ENCODE data around the gene PARD3B.

The PARD3B gene

DNA sequence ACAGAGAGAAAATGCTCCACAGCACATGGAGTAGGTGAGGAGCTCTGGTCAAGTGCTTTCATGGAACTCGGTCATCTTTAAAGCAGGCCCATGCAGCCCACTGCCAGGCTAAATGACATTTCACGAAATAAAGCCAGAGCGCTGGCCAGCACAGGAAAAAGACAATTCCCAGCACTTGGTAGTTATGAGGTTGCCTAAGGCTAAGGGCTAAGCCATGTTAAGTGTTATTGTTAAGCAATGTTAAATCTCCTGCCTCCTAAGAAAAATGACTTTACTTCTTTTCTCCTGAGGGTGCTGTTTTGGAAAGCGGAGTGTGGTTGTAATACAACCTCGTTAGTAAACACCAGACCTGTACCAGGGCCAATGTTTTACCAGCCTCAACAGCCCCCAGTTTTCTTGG is 1011.1 kb downstream of the PARD3B start:
- no peak overlapping the region for H3K4me3 ChIP-seq (ENCODE audit: low read depth, low read length)
- H3K36me3 ChIP-seq (replicated peaks) = no peaks in the 10 kb centered on the region
- TF ChIP-seq CTCF (IDR thresholded peaks at IDR 0.05; ENCODE audit: low read depth, low read length, missing control alignments) = no peak
- no peak overlapping the region for H3K27ac ChIP-seq
- no peaks in the 10 kb centered on the region for H3K27me3 ChIP-seq (replicated peaks)
- no peak for DNase-seq
- in situ Hi-C loops (cut with HindIII; ENCODE audit: low pct_ligation_motif_present, low sequenced_read_pairs) = no loop called here

DNA sequence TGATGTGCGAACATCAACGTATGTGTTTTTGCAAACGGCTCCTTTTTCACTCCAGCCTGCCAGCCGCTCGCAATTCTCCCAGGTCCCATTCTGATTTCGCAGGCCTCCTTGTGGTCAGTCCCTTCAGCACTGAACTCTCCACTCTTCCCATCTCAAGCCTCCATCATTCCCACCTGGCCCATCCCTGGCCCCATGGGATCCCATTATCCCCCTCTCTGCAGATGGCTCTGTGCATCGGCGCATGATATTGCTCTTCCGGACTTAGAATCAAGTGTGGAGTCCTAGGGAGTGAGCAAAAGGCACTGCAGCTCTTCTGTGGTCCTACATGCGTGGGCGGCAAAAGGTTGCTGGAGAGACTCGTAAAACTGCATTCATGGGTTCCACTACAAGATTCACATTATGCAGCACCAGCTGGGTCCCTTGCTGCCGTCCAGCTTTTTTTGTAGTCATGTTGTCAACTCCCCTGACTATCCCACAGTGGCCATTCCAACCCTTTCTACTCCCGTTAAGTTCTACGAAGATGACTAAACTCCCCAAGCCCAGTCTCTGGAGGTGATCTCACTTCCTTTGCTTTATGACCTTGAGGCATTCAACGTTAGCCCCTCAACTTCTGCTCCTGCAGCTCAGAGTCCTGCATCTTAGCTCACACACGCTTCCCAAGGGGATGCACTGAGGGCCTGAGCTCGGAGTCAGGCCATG is 1011.7 kb downstream of the PARD3B start:
- in situ Hi-C loops (cut with HindIII; ENCODE audit: low pct_ligation_motif_present, low sequenced_read_pairs) = no loop called here
- H3K36me3 ChIP-seq (replicated peaks) = no peaks in the 10 kb centered on the region
- H3K27me3 ChIP-seq (replicated peaks) = no peaks in the 10 kb centered on the region
- H3K27ac ChIP-seq = no peak overlapping the region
- DNase-seq = no peak
- no peak overlapping the region for H3K4me3 ChIP-seq (ENCODE audit: low read depth, low read length)
- TF ChIP-seq CTCF (IDR thresholded peaks at IDR 0.05; ENCODE audit: low read depth, low read length, missing control alignments) = no peak

DNA sequence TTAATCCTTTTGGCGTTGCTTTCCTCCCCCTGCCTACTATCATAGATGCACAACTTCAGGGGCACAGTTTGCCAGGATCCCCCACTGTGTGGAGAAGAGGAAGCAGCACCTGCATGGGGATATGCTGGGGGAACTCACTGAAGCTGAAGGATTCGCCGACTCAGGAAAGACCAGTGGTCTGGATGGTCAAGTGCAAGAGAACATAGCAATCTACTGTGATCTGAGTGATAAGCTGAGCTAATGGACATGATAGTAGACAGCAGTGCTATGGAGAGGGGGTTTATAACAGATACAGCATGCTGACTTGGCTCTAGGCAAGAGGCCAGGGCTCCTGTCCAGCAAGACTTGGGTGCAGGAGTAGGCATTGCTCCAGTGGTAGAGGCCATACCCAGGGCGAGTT is 1012.6 kb downstream of the PARD3B start:
- no peak overlapping the region for H3K27ac ChIP-seq
- H3K4me3 ChIP-seq (ENCODE audit: low read depth, low read length) = no peak overlapping the region
- no peaks in the 10 kb centered on the region for H3K36me3 ChIP-seq (replicated peaks)
- in situ Hi-C loops (cut with HindIII; ENCODE audit: low pct_ligation_motif_present, low sequenced_read_pairs) = no loop called here
- TF ChIP-seq CTCF (IDR thresholded peaks at IDR 0.05; ENCODE audit: low read depth, low read length, missing control alignments) = no peak
- no peaks in the 10 kb centered on the region for H3K27me3 ChIP-seq (replicated peaks)
- DNase-seq = no peak

GRCh38 chr2:205561441-205561840 is 1016.2 kb downstream of the PARD3B start:
- no peaks in the 10 kb centered on the region for H3K36me3 ChIP-seq (replicated peaks)
- in situ Hi-C loops (cut with HindIII; ENCODE audit: low pct_ligation_motif_present, low sequenced_read_pairs) = no loop called here
- no peak overlapping the region for H3K4me3 ChIP-seq (ENCODE audit: low read depth, low read length)
- no peak overlapping the region for H3K27ac ChIP-seq
- TF ChIP-seq CTCF (IDR thresholded peaks at IDR 0.05; ENCODE audit: low read depth, low read length, missing control alignments) = no peak
- H3K27me3 ChIP-seq (replicated peaks) = no peaks in the 10 kb centered on the region
- DNase-seq = no peak

GRCh38 chr2:205563646-205564045 is 1018.4 kb downstream of the PARD3B start:
- DNase-seq = no peak
- H3K27me3 ChIP-seq (replicated peaks) = no peaks in the 10 kb centered on the region
- TF ChIP-seq CTCF (IDR thresholded peaks at IDR 0.05; ENCODE audit: low read depth, low read length, missing control alignments) = peak; percentile 52
- no peak overlapping the region for H3K4me3 ChIP-seq (ENCODE audit: low read depth, low read length)
- H3K36me3 ChIP-seq (replicated peaks) = no peaks in the 10 kb centered on the region
- H3K27ac ChIP-seq = no peak overlapping the region
- in situ Hi-C loops (cut with HindIII; ENCODE audit: low pct_ligation_motif_present, low sequenced_read_pairs) = no loop called here

Data from brain microvascular endothelial cell (primary cell).